ENCODE measurements around the gene SCYGR4. TPM values are rescaled to one million over a fixed set of nuclear protein-coding genes. Genes with fewer than 3 reads are reported as not detected.
"Not testable (repeated sequence)": the region's sequence is repeated elsewhere in the genome, so short reads cannot be mapped to it uniquely, and the experiment has no call there.

The SCYGR4 gene
- polyA plus RNA-seq, 1 donor from 2014 or later, result not detected

GRCh38 chr2:227661827-227662226 is 44.5 kb downstream of the SCYGR4 start:
- H3K27me3 ChIP-seq (ENCODE audit: insufficient read depth, low read depth, low read length), result no peaks in the 10 kb centered on the region
- no peaks in the 10 kb centered on the region for H3K9me3 ChIP-seq (ENCODE audit: low read length)
- TF ChIP-seq EZH2 (IDR thresholded peaks at IDR 0.05; ENCODE audit: borderline replicate concordance, insufficient read depth, low read length, poor library complexity, severe bottlenecking) (no peak), REST (IDR thresholded peaks at IDR 0.05; ENCODE audit: borderline replicate concordance) (no peak), SMC3 (conservative IDR thresholded peaks at IDR 0.05; ENCODE audit: poor library complexity) (no peak), CTCF (IDR thresholded peaks at IDR 0.05; ENCODE audit: poor library complexity, severe bottlenecking) (no peak)
- no peaks in the 10 kb centered on the region for H3K9me2 ChIP-seq (ENCODE audit: insufficient read depth, low read length)
- H3K36me3 ChIP-seq (ENCODE audit: insufficient read depth, low read length), result no peaks in the 10 kb centered on the region
- no peaks in the 10 kb centered on the region for H3F3A ChIP-seq (ENCODE audit: insufficient read depth, low read length, poor library complexity, severe bottlenecking)
- peak overlapping the region; percentile 58 for H3K9ac ChIP-seq (ENCODE audit: low read length)
- H3K4me2 ChIP-seq (ENCODE audit: low read length), result no peak overlapping the region
- H3K79me2 ChIP-seq (replicated peaks; ENCODE audit: insufficient read depth, low read length), result no peaks in the 10 kb centered on the region
- H3K4me3 ChIP-seq (ENCODE audit: low read length), result peak overlapping the region; percentile 29
- H2AFZ ChIP-seq (ENCODE audit: low read depth, low read length), result no peak overlapping the region
- no peaks in the 10 kb centered on the region for H4K20me1 ChIP-seq (ENCODE audit: insufficient read depth)
- H3K27ac ChIP-seq (ENCODE audit: low read length), result peak overlapping the region; percentile 94

GRCh38 chr2:227665189-227665940 is 48.1 kb downstream of the SCYGR4 start:
- H3F3A ChIP-seq (ENCODE audit: insufficient read depth, low read length, poor library complexity, severe bottlenecking), result no peaks in the 10 kb centered on the region
- no peaks in the 10 kb centered on the region for H3K79me2 ChIP-seq (replicated peaks; ENCODE audit: insufficient read depth, low read length)
- no peaks in the 10 kb centered on the region for H3K27me3 ChIP-seq (ENCODE audit: insufficient read depth, low read depth, low read length)
- H3K9me3 ChIP-seq (ENCODE audit: low read length), result no peaks in the 10 kb centered on the region
- H3K9ac ChIP-seq (ENCODE audit: low read length), result no peak overlapping the region
- no peaks in the 10 kb centered on the region for H3K36me3 ChIP-seq (ENCODE audit: insufficient read depth, low read length)
- H2AFZ ChIP-seq (ENCODE audit: low read depth, low read length), result no peak overlapping the region
- no peaks in the 10 kb centered on the region for H4K20me1 ChIP-seq (ENCODE audit: insufficient read depth)
- no peaks in the 10 kb centered on the region for H3K9me2 ChIP-seq (ENCODE audit: insufficient read depth, low read length)
- no peak overlapping the region for H3K4me2 ChIP-seq (ENCODE audit: low read length)
- H3K4me3 ChIP-seq (ENCODE audit: low read length), result no peak overlapping the region
- TF ChIP-seq CTCF (IDR thresholded peaks at IDR 0.05; ENCODE audit: poor library complexity, severe bottlenecking) (no peak), EP300 (conservative IDR thresholded peaks at IDR 0.05; ENCODE audit: poor library complexity, severe bottlenecking) (no peak), MXI1 (conservative IDR thresholded peaks at IDR 0.05; ENCODE audit: poor library complexity, severe bottlenecking) (no peak), SMC3 (conservative IDR thresholded peaks at IDR 0.05; ENCODE audit: poor library complexity) (no peak), EZH2 (IDR thresholded peaks at IDR 0.05; ENCODE audit: borderline replicate concordance, insufficient read depth, low read length, poor library complexity, severe bottlenecking) (no peak), TAF1 (IDR thresholded peaks at IDR 0.05; ENCODE audit: low read depth) (no peak), RAD21 (conservative IDR thresholded peaks at IDR 0.05) (no peak), POLR2AphosphoS5 (IDR thresholded peaks at IDR 0.05) (no peak), REST (IDR thresholded peaks at IDR 0.05; ENCODE audit: borderline replicate concordance) (no peak)
- no peak overlapping the region for H3K27ac ChIP-seq (ENCODE audit: low read length)

- H3K9me3 ChIP-seq (ENCODE audit: low read length); H3F3A ChIP-seq (ENCODE audit: insufficient read depth, low read length, poor library complexity, severe bottlenecking); H3K4me3 ChIP-seq (ENCODE audit: low read length); H3K27me3 ChIP-seq (ENCODE audit: insufficient read depth, low read depth, low read length); H3K9me2 ChIP-seq (ENCODE audit: insufficient read depth, low read length); H3K27ac ChIP-seq (ENCODE audit: low read length); H4K20me1 ChIP-seq (ENCODE audit: insufficient read depth); H3K36me3 ChIP-seq (ENCODE audit: insufficient read depth, low read length); H3K9ac ChIP-seq (ENCODE audit: low read length); H2AFZ ChIP-seq (ENCODE audit: low read depth, low read length); H3K79me2 ChIP-seq (replicated peaks; ENCODE audit: insufficient read depth, low read length); H3K4me2 ChIP-seq (ENCODE audit: low read length): not testable (repeated sequence)
These were observed 49.4 kb downstream of the SCYGR4 start, which contains the start of gene SCYGR5 for GRCh38 chr2:227666631-227667170. Gene SCYGR5, plus strand, starts transcription at chr2:227666804. Its CDS starts 0 bp downstream, at chr2:227666804.
